ENCODE data around the gene SWSAP1. TPM values are rescaled to one million over a fixed set of nuclear protein-coding genes. Genes with fewer than 3 reads are reported as not detected.

SWSAP1 gene
- 0.09 and 0.30 TPM in 2 replicates for total RNA-seq

GRCh38 chr19:11374433-11375142 is at the start of gene SWSAP1:
TSS of gene SWSAP1 (plus strand) at chr19:11374666. CDS start at chr19:11374681, 15 bp downstream.

GRCh38 chr19:11339254-11340098 is 35.0 kb upstream of the SWSAP1 start, which contains the start of gene RAB3D:
TSS of gene RAB3D (minus strand) at chr19:11339657. CDS start at chr19:11337399, 2,258 bp downstream.

GRCh38 chr19:11346104-11346940 is 28.1 kb upstream of the SWSAP1 start, which contains the start of the genes CCDC159 and TMEM205:
TSS of gene CCDC159 (plus strand) at chr19:11346519. CDS start at chr19:11346607, 88 bp downstream.
TSS of gene TMEM205 (minus strand) at chr19:11346268. CDS start at chr19:11345619, 649 bp downstream.

GRCh38 chr19:11355160-11356073 is 19.0 kb upstream of the SWSAP1 start, which contains the start of gene PLPPR2:
TSS of gene PLPPR2 (plus strand) at chr19:11355432. CDS start at chr19:11357674, 2,242 bp downstream.

GRCh38 chr19:11418549-11419506 is 44.4 kb downstream of the SWSAP1 start, which contains the start of gene RGL3:
TSS of gene RGL3 (minus strand) at chr19:11419314. CDS start at chr19:11419278, 36 bp downstream.

Other genes with a start within 250 kb of the SWSAP1 start
- gene SPC24, start 218.9 kb upstream of the SWSAP1 start, total RNA-seq: 3.9 and 16.1 TPM in 2 replicates
- gene KANK2, start 177.1 kb upstream of the SWSAP1 start, total RNA-seq: 165 and 167 TPM in 2 replicates
- gene ANGPTL8, start 135.0 kb upstream of the SWSAP1 start, total RNA-seq: not detected in 2 replicates
- gene DOCK6, start 112.1 kb upstream of the SWSAP1 start, total RNA-seq: 11.0 and 20.7 TPM in 2 replicates
- gene TSPAN16, start 78.5 kb upstream of the SWSAP1 start, total RNA-seq: not detected in 2 replicates
- gene RAB3D, start 35.0 kb upstream of the SWSAP1 start, total RNA-seq: 3.5 and 8.0 TPM in 2 replicates
- gene TMEM205, start 28.4 kb upstream of the SWSAP1 start, total RNA-seq: 49.0 and 103 TPM in 2 replicates
- 4.4 and 10.4 TPM in 2 replicates for gene CCDC159, start 28.1 kb upstream of the SWSAP1 start, total RNA-seq
- 20.5 and 22.4 TPM in 2 replicates for gene PLPPR2, start 19.2 kb upstream of the SWSAP1 start, total RNA-seq
- gene EPOR, start 9.6 kb downstream of the SWSAP1 start, total RNA-seq: 4.8 and 7.8 TPM in 2 replicates
- 0.30 TPM in 1 of 2 replicates, not detected in the other for gene RGL3, start 44.6 kb downstream of the SWSAP1 start, total RNA-seq
- 0.30 TPM in 1 of 2 replicates, not detected in the other for gene ODAD3, start 60.5 kb downstream of the SWSAP1 start, total RNA-seq
- 173 and 300 TPM in 2 replicates for gene PRKCSH, start 61.0 kb downstream of the SWSAP1 start, total RNA-seq
- gene ELAVL3, start 106.4 kb downstream of the SWSAP1 start, total RNA-seq: not detected in 2 replicates
- gene ZNF653, start 131.2 kb downstream of the SWSAP1 start, total RNA-seq: 3.6 and 4.9 TPM in 2 replicates
- gene ECSIT, start 154.5 kb downstream of the SWSAP1 start, total RNA-seq: 24.9 and 26.1 TPM in 2 replicates
- gene CNN1, start 164.2 kb downstream of the SWSAP1 start, total RNA-seq: 29.5 and 106 TPM in 2 replicates
- 23.4 and 27.3 TPM in 2 replicates for gene ELOF1, start 184.6 kb downstream of the SWSAP1 start, total RNA-seq
- 0.59 TPM in 1 of 2 replicates, not detected in the other for gene ACP5, start 203.0 kb downstream of the SWSAP1 start, total RNA-seq
- 22.1 and 27.0 TPM in 2 replicates for gene ZNF627, start 222.8 kb downstream of the SWSAP1 start, total RNA-seq

Data from smooth muscle cell of the umbilical artery (primary cell).